Measurements from ENCODE around the gene GJA3.

GJA3 gene

DNA sequence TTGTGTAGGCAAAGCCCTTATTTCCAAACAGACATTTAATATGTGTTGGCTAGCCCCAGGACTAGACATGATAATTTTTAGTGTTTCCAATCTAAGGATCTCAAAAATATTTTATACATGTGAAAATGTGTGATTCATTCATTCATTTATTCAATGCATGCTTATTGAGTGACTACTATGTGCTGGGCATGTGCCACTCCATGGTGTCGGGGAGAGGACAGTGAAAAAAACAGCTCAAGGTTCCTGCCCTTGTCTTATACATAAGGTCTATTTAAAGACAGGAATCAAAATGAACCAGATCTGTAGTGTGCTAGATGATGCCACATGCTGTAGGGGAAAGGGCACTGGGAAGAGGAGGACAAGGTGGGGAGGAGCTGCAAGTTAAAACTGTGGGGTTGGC, 36.5 kb downstream of the GJA3 start:
- no peak overlapping the region for H3K4me3 ChIP-seq (ENCODE audit: control insufficient read depth, low read depth, low read length)
- TF ChIP-seq, protein P1, sequence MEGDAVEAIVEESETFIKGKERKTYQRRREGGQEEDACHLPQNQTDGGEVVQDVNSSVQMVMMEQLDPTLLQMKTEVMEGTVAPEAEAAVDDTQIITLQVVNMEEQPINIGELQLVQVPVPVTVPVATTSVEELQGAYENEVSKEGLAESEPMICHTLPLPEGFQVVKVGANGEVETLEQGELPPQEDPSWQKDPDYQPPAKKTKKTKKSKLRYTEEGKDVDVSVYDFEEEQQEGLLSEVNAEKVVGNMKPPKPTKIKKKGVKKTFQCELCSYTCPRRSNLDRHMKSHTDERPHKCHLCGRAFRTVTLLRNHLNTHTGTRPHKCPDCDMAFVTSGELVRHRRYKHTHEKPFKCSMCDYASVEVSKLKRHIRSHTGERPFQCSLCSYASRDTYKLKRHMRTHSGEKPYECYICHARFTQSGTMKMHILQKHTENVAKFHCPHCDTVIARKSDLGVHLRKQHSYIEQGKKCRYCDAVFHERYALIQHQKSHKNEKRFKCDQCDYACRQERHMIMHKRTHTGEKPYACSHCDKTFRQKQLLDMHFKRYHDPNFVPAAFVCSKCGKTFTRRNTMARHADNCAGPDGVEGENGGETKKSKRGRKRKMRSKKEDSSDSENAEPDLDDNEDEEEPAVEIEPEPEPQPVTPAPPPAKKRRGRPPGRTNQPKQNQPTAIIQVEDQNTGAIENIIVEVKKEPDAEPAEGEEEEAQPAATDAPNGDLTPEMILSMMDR (conservative IDR thresholded peaks at IDR 0.05; ENCODE audit: control insufficient read depth, insufficient read depth, low read depth, low read length) = no peak

DNA sequence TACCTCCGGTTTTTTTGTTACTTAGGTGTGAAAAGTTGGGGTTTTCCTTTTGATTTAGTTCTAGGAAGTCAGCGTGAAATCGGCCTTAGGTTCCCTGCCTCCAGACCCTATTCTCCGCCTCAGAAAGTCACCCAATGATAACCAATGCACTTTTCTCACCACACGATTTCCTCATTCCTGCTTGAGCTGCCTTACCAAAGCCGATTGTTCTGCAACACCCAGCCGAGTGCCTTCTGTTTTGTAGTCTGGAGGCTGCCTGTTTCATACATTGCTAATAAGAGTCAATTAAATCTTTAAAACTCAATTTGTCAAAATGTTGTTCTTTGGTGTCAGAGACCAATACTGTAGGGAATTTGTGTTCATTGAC, 39.7 kb downstream of the GJA3 start:
- no peak overlapping the region for H3K4me3 ChIP-seq (ENCODE audit: control insufficient read depth, low read depth, low read length)
- no peak for DNase-seq (ENCODE audit: low read depth)

More for the DNA sequence above, 36.5 kb downstream of the GJA3 start:
- peak; percentile 10 for DNase-seq (ENCODE audit: low read depth)

DNA sequence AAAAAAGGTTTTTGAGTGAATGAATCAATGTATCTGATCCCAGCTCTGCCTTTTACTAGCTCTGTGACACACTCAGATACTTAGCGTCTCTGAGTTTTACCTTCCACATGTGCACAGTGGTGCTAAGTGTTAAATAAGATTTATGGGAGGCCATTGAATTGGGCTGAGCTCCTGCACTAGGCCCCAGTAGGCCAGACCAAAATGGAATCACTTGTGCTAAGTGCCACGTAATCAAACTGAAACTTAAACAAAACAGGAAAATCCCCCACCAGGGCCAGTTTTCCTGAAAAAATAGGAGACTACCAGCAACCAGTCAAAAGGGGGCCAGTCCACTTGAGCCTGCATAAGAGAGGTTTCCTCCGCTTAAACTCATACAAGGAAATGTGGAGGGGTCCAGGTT, 40.9 kb downstream of the GJA3 start:
- no peak overlapping the region for H3K4me3 ChIP-seq (ENCODE audit: control insufficient read depth, low read depth, low read length)
- TF ChIP-seq, protein P1 (conservative IDR thresholded peaks at IDR 0.05; ENCODE audit: control insufficient read depth, insufficient read depth, low read depth, low read length) = no peak

More for the DNA sequence above, 39.7 kb downstream of the GJA3 start:
- TF ChIP-seq, protein P1 (conservative IDR thresholded peaks at IDR 0.05; ENCODE audit: control insufficient read depth, insufficient read depth, low read depth, low read length) = no peak

DNA sequence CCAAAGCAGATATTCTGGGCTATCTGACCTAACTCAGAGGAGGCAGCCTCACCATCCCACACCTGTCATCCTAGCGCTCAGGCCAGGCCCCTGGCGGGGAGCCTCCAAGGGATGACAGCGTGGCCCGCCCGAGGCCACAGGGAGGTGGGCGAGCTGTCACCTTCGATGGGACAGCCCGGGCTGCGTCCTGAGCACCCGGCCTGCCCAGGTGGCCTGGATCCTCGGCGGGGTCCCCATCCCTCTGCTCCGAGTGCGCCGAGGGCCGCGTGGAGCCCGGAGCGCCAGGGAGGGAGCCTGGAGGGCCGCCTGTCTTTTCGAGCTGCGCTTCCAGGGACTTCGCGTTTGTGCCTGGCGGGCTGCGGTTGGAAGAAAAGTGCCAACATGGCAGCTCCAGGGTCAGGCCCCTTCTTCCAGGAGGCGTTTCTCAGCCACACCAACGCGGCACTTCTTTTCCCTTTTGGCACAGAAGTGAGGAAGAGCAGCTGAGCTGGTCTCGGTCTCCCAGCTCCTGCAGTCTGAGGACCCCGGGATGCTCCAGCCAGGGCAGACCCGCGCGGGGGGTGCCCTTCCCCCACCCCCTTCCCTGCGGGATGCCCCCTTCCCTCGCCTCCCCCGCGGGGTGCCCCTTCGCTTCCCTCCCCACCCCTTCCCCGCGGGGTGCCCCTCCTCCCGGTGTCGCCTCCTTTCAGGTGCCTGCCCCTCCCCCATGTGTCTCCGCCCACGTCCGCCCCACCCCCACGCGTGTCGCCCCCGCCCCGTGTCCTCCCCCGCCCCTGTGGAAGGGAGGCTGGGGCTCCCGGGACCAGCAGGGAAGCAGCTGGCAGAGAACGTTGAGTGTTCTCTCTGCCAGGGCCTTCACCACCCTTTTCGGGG, 42.3 kb downstream of the GJA3 start:
- peak; percentile 43 for DNase-seq (ENCODE audit: low read depth)

More for the DNA sequence above, 40.9 kb downstream of the GJA3 start:
- no peak for DNase-seq (ENCODE audit: low read depth)

DNA sequence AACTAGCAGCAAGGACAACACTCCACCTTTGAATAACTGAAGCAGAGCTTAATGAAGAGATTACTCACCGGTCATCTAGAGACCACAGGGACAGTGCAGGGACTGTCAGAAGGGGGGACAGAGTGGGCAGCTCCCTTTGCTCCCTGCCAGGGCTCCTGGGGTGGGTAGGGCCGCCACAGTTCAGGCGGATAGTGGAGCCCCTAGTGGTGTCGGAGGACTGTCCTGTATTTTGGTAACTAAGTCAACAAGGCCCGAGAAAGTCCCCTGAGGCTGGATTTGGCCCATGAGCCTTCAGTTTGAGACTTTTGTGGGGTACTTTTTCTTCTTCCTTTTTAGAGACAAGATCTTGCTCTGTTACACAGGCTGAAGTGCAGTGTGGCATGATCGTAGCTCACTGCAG, 44.6 kb downstream of the GJA3 start:
- TF ChIP-seq, protein P1 (conservative IDR thresholded peaks at IDR 0.05; ENCODE audit: control insufficient read depth, insufficient read depth, low read depth, low read length) = no peak
- no peak for DNase-seq (ENCODE audit: low read depth)
- H3K4me3 ChIP-seq (ENCODE audit: control insufficient read depth, low read depth, low read length) = no peak overlapping the region

More for the DNA sequence above, 42.3 kb downstream of the GJA3 start:
- peak overlapping the region; percentile 60 for H3K4me3 ChIP-seq (ENCODE audit: control insufficient read depth, low read depth, low read length)
- TF ChIP-seq, protein P1 (conservative IDR thresholded peaks at IDR 0.05; ENCODE audit: control insufficient read depth, insufficient read depth, low read depth, low read length) = no peak

DNA sequence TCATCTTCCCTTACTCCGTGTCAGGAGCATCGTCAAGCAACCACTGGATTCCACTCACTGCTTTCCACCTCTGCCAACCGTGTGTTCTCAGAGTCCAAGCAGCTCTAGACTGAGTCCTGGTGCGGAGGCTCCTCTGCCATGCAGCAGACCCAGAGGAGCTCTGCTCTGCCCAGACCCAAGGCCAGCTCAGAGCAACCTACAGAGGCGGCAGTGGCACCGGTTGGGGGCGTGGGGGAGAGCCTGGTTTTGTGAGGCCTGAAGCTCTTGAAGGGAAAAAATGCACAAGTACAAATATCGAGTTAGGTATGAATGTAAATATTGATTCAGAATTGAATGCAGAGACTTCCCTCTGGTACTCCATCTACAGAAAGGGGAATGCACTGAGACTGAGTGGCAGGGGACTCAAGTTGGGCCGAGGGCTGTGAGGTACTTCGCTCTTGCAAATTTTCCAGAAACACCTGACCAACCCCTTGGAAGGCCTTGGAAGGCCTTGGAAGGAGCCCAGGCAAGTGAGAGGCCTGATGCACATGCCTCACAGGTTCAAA, 46.7 kb downstream of the GJA3 start:
- TF ChIP-seq, protein P1 (conservative IDR thresholded peaks at IDR 0.05; ENCODE audit: control insufficient read depth, insufficient read depth, low read depth, low read length) = no peak
- no peak for DNase-seq (ENCODE audit: low read depth)
- H3K4me3 ChIP-seq (ENCODE audit: control insufficient read depth, low read depth, low read length) = no peak overlapping the region

All from fibroblast of mammary gland (primary cell).